Suppressor macrophage treated with lipopolysaccharide for 1 hour (primary cell): ENCODE results near the gene EXOC4.

Source experiments
- DNase-seq, 3 donors: peaks; one replicate each; pipeline ENCODE4 v3.0.0-alpha.2; 2020 to 2022

Gene EXOC4

GRCh38 chr7:133718131-133718530 is 465.3 kb downstream of the EXOC4 start:
- no peak for DNase-seq

- no peak for DNase-seq
Observed at GRCh38 chr7:133723044-133723443, 470.2 kb downstream of the EXOC4 start.

- DNase-seq: no peak
Observed at GRCh38 chr7:133724148-133724547, 471.3 kb downstream of the EXOC4 start.

GRCh38 chr7:133724694-133725093 is 471.8 kb downstream of the EXOC4 start:
- no peak for DNase-seq

- no peak for DNase-seq
Observed at GRCh38 chr7:133727476-133728214, 474.8 kb downstream of the EXOC4 start.

GRCh38 chr7:133730360-133730759 is 477.5 kb downstream of the EXOC4 start:
- no peak for DNase-seq

GRCh38 chr7:133733401-133733800 is 480.5 kb downstream of the EXOC4 start:
- no peak for DNase-seq

GRCh38 chr7:133735222-133735621 is 482.3 kb downstream of the EXOC4 start:
- DNase-seq: no peak

- DNase-seq: no peak
Observed at GRCh38 chr7:133739817-133740216, 486.9 kb downstream of the EXOC4 start.

GRCh38 chr7:133741078-133741477 is 488.2 kb downstream of the EXOC4 start:
- no peak for DNase-seq

GRCh38 chr7:133741703-133742102 is 488.8 kb downstream of the EXOC4 start:
- no peak for DNase-seq

- peak; percentile 49 to 57 (median 55) for DNase-seq
Observed at GRCh38 chr7:133742709-133743538, 490.0 kb downstream of the EXOC4 start.

GRCh38 chr7:133744451-133744850 is 491.6 kb downstream of the EXOC4 start:
- no peak for DNase-seq

- no peak for DNase-seq
Observed at GRCh38 chr7:133746305-133746704, 493.4 kb downstream of the EXOC4 start.

- DNase-seq: no peak
Observed at GRCh38 chr7:133746847-133747246, 494.0 kb downstream of the EXOC4 start.

- DNase-seq: no peak
Observed at GRCh38 chr7:133748443-133749407, 495.8 kb downstream of the EXOC4 start.

- no peak for DNase-seq
Observed at GRCh38 chr7:133750287-133750686, 497.4 kb downstream of the EXOC4 start.

GRCh38 chr7:133751079-133751478 is 498.2 kb downstream of the EXOC4 start:
- no peak for DNase-seq

GRCh38 chr7:133753513-133753912 is 500.6 kb downstream of the EXOC4 start:
- no peak for DNase-seq

- DNase-seq: no peak
Observed at GRCh38 chr7:133754708-133755107, 501.8 kb downstream of the EXOC4 start.

GRCh38 chr7:133755901-133756300 is 503.0 kb downstream of the EXOC4 start:
- DNase-seq: no peak

GRCh38 chr7:133761443-133761842 is 508.6 kb downstream of the EXOC4 start:
- DNase-seq: no peak

GRCh38 chr7:133763076-133763640 is 510.3 kb downstream of the EXOC4 start:
- no peak for DNase-seq
